GM12892 (cell line): ENCODE results near the gene EPB41L2.

Experiments used
- POLR2A ChIP-seq: IDR thresholded peaks from 2 replicates; pipeline ENCODE4 v1.6.1; 2011; ENCODE audit warnings: low read depth, low read length, control low read depth
- POLR2AphosphoS5 ChIP-seq: IDR thresholded peaks from 2 replicates; pipeline ENCODE4 v1.6.1; 2011; ENCODE audit warnings: low read depth, low read length, control low read depth
- TAF1 ChIP-seq: IDR thresholded peaks from 2 replicates; pipeline ENCODE4 v1.6.1; 2011; ENCODE audit warnings: low read depth, mild to moderate bottlenecking, control low read depth, low read length, borderline replicate concordance

GRCh38 chr6:130858498-130859160 is 204.4 kb downstream of the EPB41L2 start:
- TF ChIP-seq POLR2A (no peak), POLR2AphosphoS5 (no peak), TAF1 (no peak)
